K562 (cell line): ENCODE measurements around the gene ZSCAN26. TPM values are rescaled to one million over a fixed set of nuclear protein-coding genes. Genes with fewer than 3 reads are reported as not detected.
A peak's percentile ranks its signal among the peaks of the same experiment; 100 is the strongest.

Experiments used
- ARID1B ChIP-seq: fragments of 450-650 bp; IDR thresholded peaks from 2 replicates; pipeline ENCODE4 v1.6.1; 2016; ENCODE audit warnings: antibody characterized with exemption, mild to moderate bottlenecking, inconsistent platforms
- CBFB ChIP-seq: sonication (generic); formaldehyde crosslinking; IDR thresholded peaks from 2 replicates; pipeline ENCODE4 v1.4.0; 2020; ENCODE audit warnings: mild to moderate bottlenecking, missing genetic modification reagents
- CCNT2 ChIP-seq: IDR thresholded peaks from 2 replicates; pipeline ENCODE4 v1.6.1; 2011; ENCODE audit warnings: borderline replicate concordance, low read depth, mild to moderate bottlenecking, moderate library complexity, mixed read lengths, low read length; ENCODE audit not compliant: insufficient read length; ENCODE audit errors: extremely low read depth
- ELF1 ChIP-seq: fragments of 200-800 bp; sonication (Bioruptor generic); IDR thresholded peaks from 2 replicates; pipeline ENCODE4 v1.6.1; 2016; ENCODE audit warnings: missing genetic modification characterization, missing compliant biosample characterization
- ELF2 ChIP-seq: fragments of 250-450 bp; sonication (Bioruptor Pico); IDR thresholded peaks from 2 replicates; pipeline ENCODE4 v1.5.0; 2021; ENCODE audit warnings: mild to moderate bottlenecking
- EP400 ChIP-seq: fragments of 450-650 bp; IDR thresholded peaks from 2 replicates; pipeline ENCODE4 v1.6.1; 2017; ENCODE audit warnings: antibody characterized with exemption, mild to moderate bottlenecking, moderate library complexity
- GABPB1 ChIP-seq: sonication (generic); formaldehyde crosslinking; IDR thresholded peaks from 2 replicates; pipeline ENCODE4 v1.8.0; 2022; ENCODE audit warnings: mild to moderate bottlenecking, missing genetic modification reagents
- JUN ChIP-seq, 2 experiments: sonication (generic) in 1 of 2; formaldehyde crosslinking in 1 of 2; IDR thresholded peaks; 2 replicates each; pipeline versions ENCODE4 v1.6.1 to v1.8.0; 2012 to 2022; ENCODE audit warnings: borderline replicate concordance in 2 of 2, mild to moderate bottlenecking in 2 of 2, improper control_type of control experiment in 1 of 2, low read depth in 1 of 2, low read length in 1 of 2, missing genetic modification reagents in 1 of 2
- MTA2 ChIP-seq: fragments of 450-650 bp; IDR thresholded peaks from 2 replicates; pipeline ENCODE4 v1.6.1; 2016; ENCODE audit warnings: low read depth
- RCOR1 ChIP-seq, 2 experiments: IDR thresholded peaks; 2 replicates each; pipeline ENCODE4 v1.6.1; 2012; ENCODE audit warnings: low read depth in 2 of 2, low read length in 2 of 2, borderline replicate concordance in 1 of 2, improper control_type of control experiment in 1 of 2
- ZC3H11A ChIP-seq: IDR thresholded peaks from 2 replicates; pipeline ENCODE4 v1.6.1; 2012; ENCODE audit warnings: low read depth, low read length, improper control_type of control experiment
- ZNF347 ChIP-seq: fragments of 450-650 bp; formaldehyde crosslinking; IDR thresholded peaks from 2 replicates; pipeline ENCODE4 v1.4.0; 2020; ENCODE audit warnings: low read depth, mild to moderate bottlenecking, moderate library complexity
- polyA plus RNA-seq, 8 experiments: library from polyadenylated mRNA; depleted of rRNA in 4 of 8; stranded (reverse) in 5 of 8; unstranded in 3 of 8; fragments of >200 nt; fragmentation: Nextera tagmentation in 2 of 8; fragmentation: Illumina TruSeq in 1 of 8; extraction: Ambion mirVana in 2 of 8; extraction: Trizol in 1 of 8; gene quantifications; 2 replicates each; pipeline versions ENCODE4 v1.2.1 to v1.2.3, GENCODE V29; 2011 to 2014; ENCODE audit warnings: inconsistent platforms in 1 of 8, missing spikeins in 1 of 8
- total RNA-seq, 7 experiments: library from RNA; depleted of rRNA in 6 of 7; stranded (reverse); fragments of >200 nt in 6 of 7; fragmentation: Illumina TruSeq in 2 of 7; extraction: Trizol in 2 of 7; gene quantifications; 2 replicates each; pipeline versions ENCODE4 v1.2.1 to v1.2.3, GENCODE V29; 2011 to 2021; ENCODE audit warnings: low replicate concordance in 1 of 7
- TF ChIP-seq, protein P1 (sequence below): fragments of 450-650 bp; IDR thresholded peaks from 2 replicates; pipeline ENCODE4 v1.6.1; 2017; ENCODE audit warnings: mild to moderate bottlenecking, moderate library complexity
- TF ChIP-seq, protein P2 (sequence below): fragments of 450-650 bp; formaldehyde crosslinking; IDR thresholded peaks from 2 replicates; pipeline ENCODE4 v1.4.0; 2020; ENCODE audit warnings: mild to moderate bottlenecking, moderate library complexity
- TF ChIP-seq, protein P3 (sequence below), 2 experiments: IDR thresholded peaks in 1 of 2; conservative IDR thresholded peaks in 1 of 2; 2 replicates each; pipeline ENCODE4 v1.6.1; 2016; ENCODE audit warnings: low read depth in 2 of 2, mild to moderate bottlenecking in 1 of 2, missing compliant biosample characterization in 1 of 2, missing genetic modification characterization in 1 of 2, moderate library complexity in 1 of 2

The ZSCAN26 gene
- total and polyA plus RNA-seq, 9 of the 15 experiments (the other 6 are each of a cell fraction or from before 2014, with no cell fraction given), result 5.9 to 14.2 (median 10.5) TPM

DNA sequence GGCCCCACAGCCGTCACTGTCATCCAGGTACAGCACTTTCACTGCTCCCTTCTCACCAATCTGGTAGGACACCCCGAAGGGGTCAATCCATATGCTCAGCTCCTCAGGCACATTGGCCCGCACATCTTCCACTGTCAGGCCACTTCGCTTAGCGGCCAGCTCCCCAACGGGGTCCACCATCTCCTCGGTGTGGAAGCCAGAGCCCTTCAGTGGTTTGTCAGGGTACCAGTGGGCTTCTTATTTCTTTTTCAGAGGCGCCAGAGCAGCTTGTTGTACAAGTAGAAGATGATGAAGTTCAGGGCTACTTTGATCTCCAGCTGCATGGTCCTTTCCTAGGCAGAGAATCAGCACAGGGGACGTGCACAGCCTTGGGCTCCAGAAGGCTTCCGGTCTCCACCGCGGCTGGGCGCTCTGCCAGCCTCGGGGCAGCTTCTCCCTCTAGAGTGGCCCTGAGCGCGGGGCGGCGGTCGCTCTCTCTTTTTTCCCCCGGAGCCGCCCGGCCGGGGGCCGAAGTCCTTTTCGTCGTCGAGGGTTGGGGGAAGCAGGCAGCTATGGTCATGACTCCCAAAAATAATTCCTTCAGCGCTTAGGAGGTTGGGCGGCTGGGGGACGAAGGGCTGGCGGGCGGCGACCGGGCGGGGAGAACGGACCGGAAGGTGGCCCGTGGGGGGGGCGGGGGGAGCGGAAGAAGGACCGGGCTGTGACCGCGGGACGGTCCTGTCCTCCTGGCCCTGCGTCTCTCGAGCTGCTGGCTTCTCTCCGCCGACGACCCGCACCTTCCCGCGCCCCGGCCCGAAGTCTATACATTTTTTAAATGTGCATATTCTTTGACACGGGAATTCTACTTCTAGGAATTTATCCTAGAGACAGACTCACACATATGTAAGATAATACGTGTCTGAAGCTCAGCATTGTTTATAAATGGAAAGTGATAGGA lies 48.4 kb upstream of the ZSCAN26 start (continued):
- TF ChIP-seq ZC3H11A, result no peak
- TF ChIP-seq ZNF347, result no peak
- peak; percentile 70 for TF ChIP-seq EP400
- TF ChIP-seq MTA2, result no peak
- peak; percentile 36; the same call in 1 of the 2 replicates for TF ChIP-seq JUN (IDR thresholded peaks at IDR 0.05; ENCODE audit: borderline replicate concordance, low read depth, low read length)
- TF ChIP-seq JUN (CRISPR knock-in tag; IDR thresholded peaks at IDR 0.05; ENCODE audit: borderline replicate concordance), result no peak
- TF ChIP-seq CBFB (CRISPR knock-in tag), result 0 out of 2 replicates have a peak, but pooled peaks have one; percentile 40
- TF ChIP-seq, protein P1, sequence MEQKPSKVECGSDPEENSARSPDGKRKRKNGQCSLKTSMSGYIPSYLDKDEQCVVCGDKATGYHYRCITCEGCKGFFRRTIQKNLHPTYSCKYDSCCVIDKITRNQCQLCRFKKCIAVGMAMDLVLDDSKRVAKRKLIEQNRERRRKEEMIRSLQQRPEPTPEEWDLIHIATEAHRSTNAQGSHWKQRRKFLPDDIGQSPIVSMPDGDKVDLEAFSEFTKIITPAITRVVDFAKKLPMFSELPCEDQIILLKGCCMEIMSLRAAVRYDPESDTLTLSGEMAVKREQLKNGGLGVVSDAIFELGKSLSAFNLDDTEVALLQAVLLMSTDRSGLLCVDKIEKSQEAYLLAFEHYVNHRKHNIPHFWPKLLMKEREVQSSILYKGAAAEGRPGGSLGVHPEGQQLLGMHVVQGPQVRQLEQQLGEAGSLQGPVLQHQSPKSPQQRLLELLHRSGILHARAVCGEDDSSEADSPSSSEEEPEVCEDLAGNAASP, result no peak
- TF ChIP-seq ELF1, result peak; percentile 71
- TF ChIP-seq ARID1B, result peak; percentile 40
- TF ChIP-seq GABPB1 (CRISPR knock-in tag), result peak; percentile 81
- TF ChIP-seq, protein P2, sequence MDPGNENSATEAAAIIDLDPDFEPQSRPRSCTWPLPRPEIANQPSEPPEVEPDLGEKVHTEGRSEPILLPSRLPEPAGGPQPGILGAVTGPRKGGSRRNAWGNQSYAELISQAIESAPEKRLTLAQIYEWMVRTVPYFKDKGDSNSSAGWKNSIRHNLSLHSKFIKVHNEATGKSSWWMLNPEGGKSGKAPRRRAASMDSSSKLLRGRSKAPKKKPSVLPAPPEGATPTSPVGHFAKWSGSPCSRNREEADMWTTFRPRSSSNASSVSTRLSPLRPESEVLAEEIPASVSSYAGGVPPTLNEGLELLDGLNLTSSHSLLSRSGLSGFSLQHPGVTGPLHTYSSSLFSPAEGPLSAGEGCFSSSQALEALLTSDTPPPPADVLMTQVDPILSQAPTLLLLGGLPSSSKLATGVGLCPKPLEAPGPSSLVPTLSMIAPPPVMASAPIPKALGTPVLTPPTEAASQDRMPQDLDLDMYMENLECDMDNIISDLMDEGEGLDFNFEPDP (CRISPR knock-in tag), result no peak
- no peak for TF ChIP-seq ELF2 (CRISPR knock-in tag)
- TF ChIP-seq, protein P3, sequence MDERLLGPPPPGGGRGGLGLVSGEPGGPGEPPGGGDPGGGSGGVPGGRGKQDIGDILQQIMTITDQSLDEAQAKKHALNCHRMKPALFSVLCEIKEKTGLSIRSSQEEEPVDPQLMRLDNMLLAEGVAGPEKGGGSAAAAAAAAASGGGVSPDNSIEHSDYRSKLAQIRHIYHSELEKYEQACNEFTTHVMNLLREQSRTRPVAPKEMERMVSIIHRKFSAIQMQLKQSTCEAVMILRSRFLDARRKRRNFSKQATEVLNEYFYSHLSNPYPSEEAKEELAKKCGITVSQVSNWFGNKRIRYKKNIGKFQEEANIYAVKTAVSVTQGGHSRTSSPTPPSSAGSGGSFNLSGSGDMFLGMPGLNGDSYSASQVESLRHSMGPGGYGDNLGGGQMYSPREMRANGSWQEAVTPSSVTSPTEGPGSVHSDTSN (CRISPR knock-in tag; IDR thresholded peaks at IDR 0.05; ENCODE audit: low read depth), result no peak
- TF ChIP-seq, protein P3 (tag; conservative IDR thresholded peaks at IDR 0.05; ENCODE audit: low read depth), result no peak
- TF ChIP-seq RCOR1 (IDR thresholded peaks at IDR 0.05; ENCODE audit: borderline replicate concordance in 1 of 2, low read depth in 2 of 2, low read length in 2 of 2), result peak in 1 of 2 experiments; percentile 43; a peak in 1 of 4 replicates
- peak; percentile 8 for TF ChIP-seq CCNT2
